Peyer's patch (tissue), 4 donors: ENCODE results near the gene EPS8L3. TPM values are rescaled to one million over a fixed set of nuclear protein-coding genes. Genes with fewer than 3 reads are reported as not detected.

Experiments used
- DNase-seq, 3 donors: peaks; one replicate each; pipeline ENCODE4 v3.0.0-alpha.2; 2017 to 2019
- H3K27ac ChIP-seq, 4 donors: fragments of 200-600 bp; sonication (generic); one replicate each; pipeline ENCODE4 v1.5.1; 2016 to 2019
- H3K27me3 ChIP-seq, 2 donors: fragments of 200-600 bp; sonication (generic); one replicate each; pipeline ENCODE4 v1.5.1; 2019
- H3K36me3 ChIP-seq, 3 donors: fragments of 200-600 bp; sonication (generic); one replicate each; pipeline ENCODE4 v1.5.1; 2016 to 2019
- H3K4me1 ChIP-seq, 4 donors: fragments of 200-600 bp; sonication (generic); one replicate each; pipeline ENCODE4 v1.5.1; 2016 to 2019
- H3K4me3 ChIP-seq, 4 donors: fragments of 200-600 bp; sonication (generic); 1 replicate in 3 of 4; 2 replicates in 1 of 4; pipeline ENCODE4 v1.5.1; 2016 to 2019; ENCODE audit warnings: mild to moderate bottlenecking in 1 of 4
- H3K9me3 ChIP-seq, 4 donors: fragments of 200-600 bp; sonication (generic); one replicate each; pipeline ENCODE4 v1.5.1; 2016 to 2019; ENCODE audit warnings: mild to moderate bottlenecking in 1 of 4
- POLR2A ChIP-seq, 2 donors: fragments of 450-650 bp; IDR thresholded peaks; one replicate each; pipeline ENCODE4 v1.5.1; 2017; ENCODE audit warnings: antibody characterized with exemption in 2 of 2, mild to moderate bottlenecking in 2 of 2, moderate library complexity in 2 of 2
- total RNA-seq, 4 donors: library from RNA; depleted of rRNA; stranded (reverse); fragments of >200 nt; gene quantifications; one replicate each; pipeline ENCODE4 v1.1.0, GENCODE V29; 2016
- TF ChIP-seq, protein P1 (sequence below), 6 experiments: fragments of 450-650 bp in 4 of 6; fragments of 200-600 bp in 2 of 6; sonication (generic) in 1 of 6; IDR thresholded peaks; one replicate each; pipeline ENCODE4 v1.5.1; 2017 to 2019; ENCODE audit warnings: antibody characterized with exemption in 6 of 6, mild to moderate bottlenecking in 3 of 6, moderate library complexity in 1 of 6

The EPS8L3 gene
- total RNA-seq, 4 donors from 2014 or later: 263 to 745 (median 649) TPM

- peak overlapping the region in 2 of 4 donors; percentile 3 to 35 for H3K27ac ChIP-seq
- peak in 1 of 3 donors; percentile 30 for DNase-seq
- H3K9me3 ChIP-seq: no peaks in the 10 kb centered on the region
- H3K4me1 ChIP-seq: peaks cover 0 to 16% (median 0%) of the 10 kb centered on the region in 4 donors
- H3K4me3 ChIP-seq: no peak overlapping the region
- H3K27me3 ChIP-seq: no peaks in the 10 kb centered on the region
- H3K36me3 ChIP-seq: no peaks in the 10 kb centered on the region
- TF ChIP-seq, protein P1, sequence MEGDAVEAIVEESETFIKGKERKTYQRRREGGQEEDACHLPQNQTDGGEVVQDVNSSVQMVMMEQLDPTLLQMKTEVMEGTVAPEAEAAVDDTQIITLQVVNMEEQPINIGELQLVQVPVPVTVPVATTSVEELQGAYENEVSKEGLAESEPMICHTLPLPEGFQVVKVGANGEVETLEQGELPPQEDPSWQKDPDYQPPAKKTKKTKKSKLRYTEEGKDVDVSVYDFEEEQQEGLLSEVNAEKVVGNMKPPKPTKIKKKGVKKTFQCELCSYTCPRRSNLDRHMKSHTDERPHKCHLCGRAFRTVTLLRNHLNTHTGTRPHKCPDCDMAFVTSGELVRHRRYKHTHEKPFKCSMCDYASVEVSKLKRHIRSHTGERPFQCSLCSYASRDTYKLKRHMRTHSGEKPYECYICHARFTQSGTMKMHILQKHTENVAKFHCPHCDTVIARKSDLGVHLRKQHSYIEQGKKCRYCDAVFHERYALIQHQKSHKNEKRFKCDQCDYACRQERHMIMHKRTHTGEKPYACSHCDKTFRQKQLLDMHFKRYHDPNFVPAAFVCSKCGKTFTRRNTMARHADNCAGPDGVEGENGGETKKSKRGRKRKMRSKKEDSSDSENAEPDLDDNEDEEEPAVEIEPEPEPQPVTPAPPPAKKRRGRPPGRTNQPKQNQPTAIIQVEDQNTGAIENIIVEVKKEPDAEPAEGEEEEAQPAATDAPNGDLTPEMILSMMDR (IDR thresholded peaks at IDR 0.05): no peak
- TF ChIP-seq POLR2A (IDR thresholded peaks at IDR 0.05): no peak
These were observed 43.7 kb upstream of the EPS8L3 start for GRCh38 chr1:109807402-109807801.

- Histone ChIP-seq H3K4me1 (peaks cover 0 to 16% (median 0%) of the 10 kb centered on the region in 4 donors), H3K36me3 (no peaks in the 10 kb centered on the region), H3K27ac (peak overlapping the region in 3 of 4 donors; percentile 3 to 35 (median 10)), H3K27me3 (no peaks in the 10 kb centered on the region), H3K4me3 (no peak overlapping the region), H3K9me3 (no peaks in the 10 kb centered on the region)
- DNase-seq: peak in 1 of 3 donors; percentile 44
- no peak for TF ChIP-seq POLR2A (IDR thresholded peaks at IDR 0.05)
- TF ChIP-seq, protein P1 (IDR thresholded peaks at IDR 0.05): no peak
These were observed 43.1 kb upstream of the EPS8L3 start for GRCh38 chr1:109806733-109807400.

DNA sequence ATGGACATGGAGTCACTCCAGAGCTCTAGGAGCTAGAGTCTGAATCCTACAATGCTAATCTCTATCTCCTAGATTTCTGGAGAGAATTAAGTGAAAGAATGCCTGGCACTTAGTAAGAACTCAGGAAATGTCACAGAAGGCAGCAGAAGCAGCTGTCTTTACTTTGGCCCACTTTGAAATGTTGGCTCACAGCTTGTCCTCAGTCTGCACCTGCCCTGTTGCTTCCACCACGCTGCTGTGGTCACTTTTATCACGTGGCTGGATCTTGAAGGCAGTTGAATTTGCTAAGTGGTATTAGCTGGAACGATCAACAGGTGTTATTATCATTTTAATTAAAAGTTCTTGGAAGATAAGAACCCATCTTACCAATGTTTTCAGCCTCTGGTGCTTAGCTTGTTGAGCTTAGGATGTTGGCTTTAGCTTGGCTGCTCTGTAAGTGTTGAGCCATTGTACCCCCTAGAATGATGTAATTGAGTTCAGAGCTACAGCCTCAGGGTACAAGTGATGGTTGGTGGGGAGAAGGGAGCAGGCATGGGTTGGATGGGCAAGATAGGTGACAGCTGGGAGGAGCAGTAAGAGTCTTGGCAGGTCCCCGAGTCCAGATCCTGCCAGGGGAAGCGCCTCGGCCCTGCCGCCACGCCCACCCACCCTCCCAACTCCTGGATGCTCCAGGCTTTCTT, 41.9 kb upstream of the EPS8L3 start:
- no peak overlapping the region for H3K4me3 ChIP-seq
- no peaks in the 10 kb centered on the region for H3K36me3 ChIP-seq
- H3K27me3 ChIP-seq: no peaks in the 10 kb centered on the region
- peaks cover 0 to 16% (median 0%) of the 10 kb centered on the region in 4 donors for H3K4me1 ChIP-seq
- H3K9me3 ChIP-seq: no peaks in the 10 kb centered on the region
- H3K27ac ChIP-seq: no peak overlapping the region
- peak in 1 of 3 donors; percentile 25 for DNase-seq
- TF ChIP-seq POLR2A (IDR thresholded peaks at IDR 0.05): no peak
- TF ChIP-seq, protein P1 (IDR thresholded peaks at IDR 0.05): no peak

DNA sequence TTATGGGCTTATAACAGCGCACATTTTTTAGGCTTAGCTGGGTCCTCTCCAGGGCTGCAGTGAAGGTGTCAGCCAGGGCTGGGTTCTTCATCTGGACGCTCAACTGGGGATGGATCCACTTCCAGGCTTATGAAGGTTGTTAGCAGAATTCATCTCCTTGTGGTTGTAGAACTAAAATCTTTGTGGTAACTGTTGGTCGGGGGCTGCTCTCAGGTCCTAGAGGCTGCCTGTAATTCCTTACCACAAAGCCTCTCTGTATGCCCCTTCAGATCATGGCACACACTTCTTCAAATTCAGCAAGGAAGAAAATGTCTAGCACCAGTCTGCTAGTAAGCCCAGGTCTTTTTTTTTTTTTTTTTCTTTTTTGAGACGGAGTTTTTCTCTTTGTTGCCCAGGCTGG, 40.9 kb upstream of the EPS8L3 start:
- peak in 1 of 3 donors; percentile 3 for DNase-seq

GRCh38 chr1:109803901-109804331, 40.2 kb upstream of the EPS8L3 start:
- no peaks in the 10 kb centered on the region for H3K27me3 ChIP-seq
- TF ChIP-seq POLR2A (IDR thresholded peaks at IDR 0.05): no peak
- TF ChIP-seq, protein P1 (IDR thresholded peaks at IDR 0.05): no peak
- no peaks in the 10 kb centered on the region for H3K36me3 ChIP-seq
- H3K4me1 ChIP-seq: peaks cover 0 to 16% (median 0%) of the 10 kb centered on the region in 4 donors
- H3K9me3 ChIP-seq: no peaks in the 10 kb centered on the region
- DNase-seq: peak in 1 of 3 donors; percentile 39
- H3K4me3 ChIP-seq: no peak overlapping the region
- peak overlapping the region in 1 of 4 donors; percentile 69 for H3K27ac ChIP-seq

More for the DNA sequence above, 40.9 kb upstream of the EPS8L3 start:
- no peak for TF ChIP-seq POLR2A (IDR thresholded peaks at IDR 0.05)
- TF ChIP-seq, protein P1 (IDR thresholded peaks at IDR 0.05): no peak
- Histone ChIP-seq H3K9me3 (no peaks in the 10 kb centered on the region), H3K27me3 (no peaks in the 10 kb centered on the region), H3K4me3 (no peak overlapping the region), H3K4me1 (peaks cover 0 to 16% (median 0%) of the 10 kb centered on the region in 4 donors), H3K36me3 (no peaks in the 10 kb centered on the region), H3K27ac (no peak overlapping the region)
